Kidney epithelial cell (primary cell): Measurements from ENCODE around the gene ZNF682. TPM values are rescaled to one million over a fixed set of nuclear protein-coding genes. Genes with fewer than 3 reads are reported as not detected.
"Not testable (repeated sequence)": the region's sequence is repeated elsewhere in the genome, so short reads cannot be mapped to it uniquely, and the experiment has no call there.

Experiments
- DNase-seq: peaks from one replicate; pipeline ENCODE4 v3.0.0-alpha.2; 2010; ENCODE audit warnings: low read depth
- H3K27me3 ChIP-seq: 2 replicates; pipeline ENCODE4 v1.6.0; 2011; ENCODE audit warnings: low read length; ENCODE audit not compliant: control insufficient read depth, insufficient read depth
- H3K36me3 ChIP-seq: 2 replicates; pipeline ENCODE4 v1.5.1; 2011; ENCODE audit warnings: low read length; ENCODE audit not compliant: control insufficient read depth, insufficient read depth
- H3K4me3 ChIP-seq: 2 replicates; pipeline ENCODE4 v1.5.1; 2011; ENCODE audit warnings: low read depth, mild to moderate bottlenecking, control low read depth, low read length
- total RNA-seq: library from RNA; depleted of rRNA; stranded (reverse); fragments of >200 nt; gene quantifications from 2 replicates; pipeline ENCODE4 v1.2.3, GENCODE V29; 2015
- TF ChIP-seq, protein P1 (sequence below): IDR thresholded peaks from 2 replicates; pipeline ENCODE4 v1.5.1; 2011; ENCODE audit warnings: mild to moderate bottlenecking, moderate library complexity, low read length, control low read depth, inconsistent platforms; ENCODE audit not compliant: insufficient read depth, poor library complexity, severe bottlenecking

ZNF682 gene
- total RNA-seq, 1 donor from 2014 or later = 3.3 TPM

DNA sequence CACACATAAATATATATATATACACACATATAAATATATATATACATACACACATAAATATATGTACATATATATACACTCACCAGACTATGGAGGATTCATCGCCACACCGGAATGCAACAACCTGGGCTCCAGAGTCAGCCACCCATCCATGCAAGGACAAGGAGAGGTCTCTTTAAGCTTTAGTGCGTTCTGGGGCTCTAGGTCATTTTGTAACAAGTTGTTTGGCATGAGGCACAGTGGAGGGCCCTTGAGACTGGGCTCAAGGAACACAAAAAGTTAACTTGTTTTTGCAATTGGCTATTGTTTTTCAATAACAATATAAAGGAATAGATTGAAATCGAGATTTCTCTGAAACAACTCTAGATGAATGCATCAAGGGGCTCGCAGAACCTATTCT lies 33.6 kb upstream of the ZNF682 start:
- no peaks in the 10 kb centered on the region for H3K36me3 ChIP-seq
- DNase-seq = no peak
- H3K27me3 ChIP-seq = no peaks in the 10 kb centered on the region
- H3K4me3 ChIP-seq = no peak overlapping the region
- TF ChIP-seq, protein P1, sequence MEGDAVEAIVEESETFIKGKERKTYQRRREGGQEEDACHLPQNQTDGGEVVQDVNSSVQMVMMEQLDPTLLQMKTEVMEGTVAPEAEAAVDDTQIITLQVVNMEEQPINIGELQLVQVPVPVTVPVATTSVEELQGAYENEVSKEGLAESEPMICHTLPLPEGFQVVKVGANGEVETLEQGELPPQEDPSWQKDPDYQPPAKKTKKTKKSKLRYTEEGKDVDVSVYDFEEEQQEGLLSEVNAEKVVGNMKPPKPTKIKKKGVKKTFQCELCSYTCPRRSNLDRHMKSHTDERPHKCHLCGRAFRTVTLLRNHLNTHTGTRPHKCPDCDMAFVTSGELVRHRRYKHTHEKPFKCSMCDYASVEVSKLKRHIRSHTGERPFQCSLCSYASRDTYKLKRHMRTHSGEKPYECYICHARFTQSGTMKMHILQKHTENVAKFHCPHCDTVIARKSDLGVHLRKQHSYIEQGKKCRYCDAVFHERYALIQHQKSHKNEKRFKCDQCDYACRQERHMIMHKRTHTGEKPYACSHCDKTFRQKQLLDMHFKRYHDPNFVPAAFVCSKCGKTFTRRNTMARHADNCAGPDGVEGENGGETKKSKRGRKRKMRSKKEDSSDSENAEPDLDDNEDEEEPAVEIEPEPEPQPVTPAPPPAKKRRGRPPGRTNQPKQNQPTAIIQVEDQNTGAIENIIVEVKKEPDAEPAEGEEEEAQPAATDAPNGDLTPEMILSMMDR = no peak

GRCh38 chr19:20070691-20071090 lies 31.4 kb upstream of the ZNF682 start:
- TF ChIP-seq, protein P1 = no peak

GRCh38 chr19:20068559-20068958 lies 29.3 kb upstream of the ZNF682 start:
- H3K36me3 ChIP-seq, H3K27me3 ChIP-seq, DNase-seq, H3K4me3 ChIP-seq: not testable (repeated sequence)

More at GRCh38 chr19:20070691-20071090, 31.4 kb upstream of the ZNF682 start:
- no peak overlapping the region for H3K4me3 ChIP-seq
- no peaks in the 10 kb centered on the region for H3K27me3 ChIP-seq
- H3K36me3 ChIP-seq = no peaks in the 10 kb centered on the region
- DNase-seq = no peak

DNA sequence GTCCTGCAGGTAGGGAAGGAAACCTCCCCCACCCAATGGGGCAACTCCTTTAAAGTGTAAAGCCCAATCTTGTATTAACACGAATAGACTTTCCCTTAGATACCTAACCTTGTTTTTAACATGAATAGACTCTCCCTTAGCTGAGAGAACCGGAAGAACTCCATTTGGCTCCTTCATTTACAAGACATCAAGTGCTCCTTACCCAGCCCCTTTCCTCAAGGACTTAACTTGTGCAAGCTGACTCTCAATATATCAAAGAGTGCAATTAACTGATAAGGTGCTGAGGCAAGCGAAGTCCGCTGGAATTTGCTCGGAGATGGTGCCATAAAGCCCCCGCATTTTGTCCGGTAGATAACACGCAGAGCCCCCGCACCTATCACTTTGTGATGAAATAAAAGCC lies 28.6 kb upstream of the ZNF682 start:
- TF ChIP-seq, protein P1 = no peak
- no peak overlapping the region for H3K4me3 ChIP-seq
- no peaks in the 10 kb centered on the region for H3K27me3 ChIP-seq
- no peak for DNase-seq
- H3K36me3 ChIP-seq = no peaks in the 10 kb centered on the region

DNA sequence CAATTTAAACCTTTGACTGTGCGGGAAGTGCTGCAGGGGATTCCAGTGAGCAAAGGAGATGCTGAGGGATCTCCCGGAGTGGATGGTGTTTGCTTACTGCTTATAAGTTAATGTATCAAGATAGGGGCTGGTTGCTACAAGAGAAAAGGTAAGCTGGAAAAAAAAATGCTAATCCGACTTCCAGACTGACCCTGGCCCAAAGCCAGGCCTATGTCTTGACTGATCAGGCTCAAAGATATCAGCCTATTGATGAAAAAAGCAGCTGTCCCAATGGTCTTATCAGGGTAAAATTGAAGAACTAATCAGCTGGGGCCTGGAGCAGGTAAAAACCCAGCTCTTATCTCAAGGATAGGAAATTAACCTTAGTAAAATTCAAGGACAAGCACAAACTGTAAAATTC lies 27.6 kb upstream of the ZNF682 start:
- H3K4me3 ChIP-seq = no peak overlapping the region
- DNase-seq = no peak

DNA sequence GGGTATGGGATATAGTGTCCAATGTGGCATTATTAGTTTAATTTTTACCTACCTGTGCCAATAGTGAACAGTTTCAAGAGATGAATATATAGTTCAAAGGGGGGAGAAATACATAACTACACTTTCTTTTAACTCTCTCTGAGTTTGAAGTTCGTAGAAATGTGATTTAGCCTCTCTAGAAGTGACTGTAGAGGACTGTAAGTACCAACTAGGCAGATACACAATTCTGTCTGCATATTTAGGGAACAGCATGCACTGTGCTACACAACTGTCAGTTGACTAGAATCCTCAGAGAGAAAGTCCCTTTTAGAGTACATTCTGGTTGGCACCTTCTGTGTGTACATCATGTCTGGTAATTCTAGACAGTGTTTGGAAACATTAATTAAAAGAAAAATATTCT lies 21.0 kb upstream of the ZNF682 start:
- Histone ChIP-seq H3K36me3 (no peaks in the 10 kb centered on the region), H3K4me3 (no peak overlapping the region), H3K27me3 (no peaks in the 10 kb centered on the region)
- TF ChIP-seq, protein P1 = no peak
- no peak for DNase-seq

More for the DNA sequence above, 27.6 kb upstream of the ZNF682 start:
- H3K27me3 ChIP-seq = no peaks in the 10 kb centered on the region
- H3K36me3 ChIP-seq = no peaks in the 10 kb centered on the region
- TF ChIP-seq, protein P1 = no peak

GRCh38 chr19:20058738-20059137 lies 19.4 kb upstream of the ZNF682 start:
- H3K27me3 ChIP-seq, DNase-seq, H3K36me3 ChIP-seq, H3K4me3 ChIP-seq: not testable (repeated sequence)
